GM12878 (cell line): ENCODE results near the gene PHYKPL. TPM values are rescaled to one million over a fixed set of nuclear protein-coding genes. Genes with fewer than 3 reads are reported as not detected.

Experiments
- ATF7 ChIP-seq: fragments of 450-650 bp; IDR thresholded peaks from 2 replicates; pipeline ENCODE4 v1.6.1; 2016; ENCODE audit warnings: low read depth, mild to moderate bottlenecking
- BCLAF1 ChIP-seq: fragments of 450-650 bp; IDR thresholded peaks from 2 replicates; pipeline ENCODE4 v1.6.1; 2017; ENCODE audit warnings: antibody characterized with exemption, mild to moderate bottlenecking, moderate library complexity
- CBX5 ChIP-seq: sonication (generic); IDR thresholded peaks from 2 replicates; pipeline ENCODE4 v1.6.1; 2016; ENCODE audit warnings: low read depth, moderate library complexity, mild to moderate bottlenecking, inconsistent platforms
- CTCF ChIP-seq, 3 experiments: IDR thresholded peaks in 2 of 3; conservative IDR thresholded peaks in 1 of 3; 2 replicates each; pipeline ENCODE4 v1.5.1; 2011; ENCODE audit warnings: low read depth in 3 of 3, low read length in 3 of 3, mild to moderate bottlenecking in 3 of 3, control low read depth in 2 of 3, moderate library complexity in 2 of 3, inconsistent platforms in 1 of 3, mixed read lengths in 1 of 3; ENCODE audit not compliant: control insufficient read depth in 2 of 3, insufficient read depth in 1 of 3; ENCODE audit errors: extremely low read depth in 1 of 3
- E4F1 ChIP-seq: fragments of 450-650 bp; IDR thresholded peaks from 2 replicates; pipeline ENCODE4 v1.6.1; 2018; ENCODE audit warnings: borderline replicate concordance, mild to moderate bottlenecking; ENCODE audit not compliant: partially characterized antibody
- ESRRA ChIP-seq: IDR thresholded peaks from 2 replicates; pipeline ENCODE4 v1.6.1; 2012; ENCODE audit warnings: mild to moderate bottlenecking, low read length, improper control_type of control experiment
- FOS ChIP-seq: IDR thresholded peaks from 3 replicates; pipeline ENCODE4 v1.6.1; 2011; ENCODE audit warnings: borderline replicate concordance; ENCODE audit not compliant: insufficient read length; ENCODE audit errors: extremely low read depth
- MLLT1 ChIP-seq: fragments of 450-650 bp; IDR thresholded peaks from 2 replicates; pipeline ENCODE4 v1.6.1; 2016; ENCODE audit warnings: mild to moderate bottlenecking
- MTA3 ChIP-seq: IDR thresholded peaks from 2 replicates; pipeline ENCODE4 v1.6.1; 2012; ENCODE audit warnings: low read length, inconsistent platforms, borderline replicate concordance
- RELA ChIP-seq: fragments of 450-650 bp; IDR thresholded peaks from 2 replicates; pipeline ENCODE4 v1.8.0; 2014; ENCODE audit warnings: borderline replicate concordance; ENCODE audit not compliant: partially characterized antibody
- SREBF1 ChIP-seq: IDR thresholded peaks from 2 replicates; pipeline ENCODE4 v1.6.1; 2012; ENCODE audit warnings: mild to moderate bottlenecking, low read length
- YY1 ChIP-seq: IDR thresholded peaks from 2 replicates; pipeline ENCODE4 v1.6.1; 2011; ENCODE audit warnings: low read depth, mild to moderate bottlenecking, low read length
- ZBTB11 ChIP-seq: fragments of 450-650 bp; formaldehyde crosslinking; IDR thresholded peaks from 2 replicates; pipeline ENCODE4 v1.5.0; 2022; ENCODE audit warnings: mild to moderate bottlenecking, missing genetic modification characterization
- ZNF622 ChIP-seq: fragments of 450-650 bp; IDR thresholded peaks from 2 replicates; pipeline ENCODE4 v1.6.1; 2017; ENCODE audit warnings: mild to moderate bottlenecking, inconsistent platforms
- polyA plus RNA-seq, 11 experiments: library from polyadenylated mRNA; depleted of rRNA in 4 of 11; unstranded in 6 of 11; stranded (reverse) in 5 of 11; fragments of >200 nt; fragmentation: Nextera tagmentation in 4 of 11; fragmentation: Illumina TruSeq in 1 of 11; extraction: Ambion mirVana in 4 of 11; extraction: Trizol in 1 of 11; gene quantifications; 1 replicate in 1 of 11; 2 replicates in 10 of 11; pipeline versions ENCODE4 v1.2.1 to v1.2.3, GENCODE V29; 2011 to 2016; ENCODE audit warnings: inconsistent platforms in 2 of 11, missing spikeins in 2 of 11, low read depth in 1 of 11
- total RNA-seq, 4 experiments: library from RNA; depleted of rRNA in 3 of 4; stranded (reverse); fragments of >200 nt in 3 of 4; fragmentation: Illumina TruSeq in 1 of 4; extraction: Trizol in 1 of 4; gene quantifications; 2 replicates each; pipeline versions ENCODE4 v1.2.1 to v1.2.3, GENCODE V29; 2013 to 2021

The PHYKPL gene
- total and polyA plus RNA-seq, 10 of the 15 experiments (the other 5 are each of a cell fraction or from before 2014, with no cell fraction given): 4.5 to 53.9 (median 25.6) TPM

- TF ChIP-seq MTA3 (no peak), ZNF622 (no peak), E4F1 (no peak), ZBTB11 (peak; percentile 56), BCLAF1 (no peak), FOS (no peak), SREBF1 (no peak), CBX5 (no peak), MLLT1 (no peak), RELA (no peak), YY1 (0 out of 2 replicates have a peak, but pooled peaks have one; percentile 37), ATF7 (no peak), CTCF (IDR thresholded peaks at IDR 0.05 in 2 of 3, conservative IDR thresholded peaks at IDR 0.05 in 1 of 3; ENCODE audit: control insufficient read depth in 2 of 3, extremely low read depth in 1 of 3, insufficient read depth in 1 of 3, low read depth in 3 of 3, low read length in 3 of 3) (0 out of 6 replicates have a peak, but pooled peaks of 1 of the 3 experiments have one; percentile 17), ESRRA (no peak)
These were observed at the start of gene PHYKPL (continued) for GRCh38 chr5:178232124-178232919.
